Epithelial cell of esophagus (primary cell): ENCODE results near the gene SNRNP200.

Experiments used
- DNase-seq: peaks from one replicate; pipeline ENCODE4 v3.0.0; 2010; ENCODE audit warnings: low read depth
- H3K4me3 ChIP-seq: 2 replicates; pipeline ENCODE4 v1.5.1; 2011; ENCODE audit warnings: mild to moderate bottlenecking, low read length, control low read depth
- CTCF ChIP-seq: IDR thresholded peaks from 2 replicates; pipeline ENCODE4 v1.5.1; 2011; ENCODE audit warnings: low read depth, mild to moderate bottlenecking, low read length, control low read depth, inconsistent platforms; ENCODE audit not compliant: insufficient read depth; ENCODE audit errors: missing control alignments

SNRNP200 gene

GRCh38 chr2:96305091-96305978 is at the start of gene SNRNP200:
Gene SNRNP200 (minus strand): TSS chr2:96305546. CDS start chr2:96305437, 109 bp downstream.
- DNase-seq: peak; percentile 87
- TF ChIP-seq CTCF: no peak
- H3K4me3 ChIP-seq: peak within 1 kb of the TSS; percentile 100

GRCh38 chr2:96354492-96354891 is 49.1 kb upstream of the SNRNP200 start:
- DNase-seq: peak; percentile 39
- TF ChIP-seq CTCF: no peak
- no peak overlapping the region for H3K4me3 ChIP-seq

GRCh38 chr2:96353606-96354101 is 48.3 kb upstream of the SNRNP200 start:
- H3K4me3 ChIP-seq: no peak overlapping the region
- DNase-seq: no peak
- TF ChIP-seq CTCF: no peak

GRCh38 chr2:96353032-96353561 is 47.8 kb upstream of the SNRNP200 start:
- no peak overlapping the region for H3K4me3 ChIP-seq
- TF ChIP-seq CTCF: no peak
- DNase-seq: peak; percentile 29

GRCh38 chr2:96347395-96347794 is 42.0 kb upstream of the SNRNP200 start:
- TF ChIP-seq CTCF: no peak
- no peak for DNase-seq
- H3K4me3 ChIP-seq: no peak overlapping the region

GRCh38 chr2:96345868-96346462 is 40.6 kb upstream of the SNRNP200 start:
- TF ChIP-seq CTCF: no peak
- H3K4me3 ChIP-seq: no peak overlapping the region
- DNase-seq: no peak
